IMR-90 (cell line): Measurements from ENCODE around the gene PAFAH1B2.
"Not testable (repeated sequence)": the region's sequence is repeated elsewhere in the genome, so short reads cannot be mapped to it uniquely, and the experiment has no call there.

ENCODE experiments used
- RCOR1 ChIP-seq: IDR thresholded peaks from 2 replicates; pipeline ENCODE4 v1.6.1; 2012; ENCODE audit warnings: mild to moderate bottlenecking, low read length, improper control_type of control experiment; ENCODE audit not compliant: insufficient replicate concordance
- SMC3 ChIP-seq: fragments of 150-350 bp; IDR thresholded peaks from 2 replicates; pipeline ENCODE4 v1.6.1; 2016; ENCODE audit warnings: low read depth, mild to moderate bottlenecking, antibody characterized with exemption, low read length, moderate library complexity

- not testable (repeated sequence) for TF ChIP-seq SMC3, RCOR1
Observed at GRCh38 chr11:117208710-117209109, 64.6 kb downstream of the PAFAH1B2 start.
